GOT3 (cell line): ENCODE results near the gene UNK.

Source experiments
- DNase-seq: peaks from one replicate; lab custom pipeline; 2025; ENCODE audit warnings: mixed read lengths; lab: John Stamatoyannopoulos, UW

The UNK gene

GRCh38 chr17:75874323-75875181, 89.9 kb downstream of the UNK start:
- no peak for DNase-seq
